Stimulated activated CD4-positive, alpha-beta T cell treated with anti-CD3 and anti-CD28 coated beads, Interleukin-2, amount 100 ng/mL, for 48 hours (primary cell): Measurements from ENCODE around the gene ZFHX3.

Source experiments
- DNase-seq, 2 donors: peaks; one replicate each; pipeline ENCODE4 v3.0.0-alpha.2; 2020

The ZFHX3 gene

GRCh38 chr16:73054813-73055482 is 7.0 kb upstream of the ZFHX3 start:
- DNase-seq, result no peak

- no peak for DNase-seq
These were observed 6.5 kb upstream of the ZFHX3 start for GRCh38 chr16:73054498-73054812.

- DNase-seq, result no peak
These were observed 6.2 kb upstream of the ZFHX3 start for GRCh38 chr16:73054125-73054484.

- DNase-seq, result no peak
These were observed 5.6 kb upstream of the ZFHX3 start for GRCh38 chr16:73053364-73054124.

- DNase-seq, result no peak
These were observed 5.1 kb upstream of the ZFHX3 start for GRCh38 chr16:73053038-73053363.

GRCh38 chr16:73052576-73052975 is 4.6 kb upstream of the ZFHX3 start:
- DNase-seq, result no peak

GRCh38 chr16:73051961-73052360 is 4.0 kb upstream of the ZFHX3 start:
- DNase-seq, result no peak

GRCh38 chr16:73051226-73051625 is 3.3 kb upstream of the ZFHX3 start:
- no peak for DNase-seq

- DNase-seq, result no peak
These were observed 2.5 kb upstream of the ZFHX3 start for GRCh38 chr16:73050201-73051099.

GRCh38 chr16:73049511-73049910 is 1.6 kb upstream of the ZFHX3 start:
- no peak for DNase-seq

- DNase-seq, result no peak
These were observed 1.2 kb upstream of the ZFHX3 start for GRCh38 chr16:73049091-73049490.

GRCh38 chr16:73048292-73049080 is 558 bp upstream of the ZFHX3 start:
- DNase-seq, result no peak

- no peak for DNase-seq
These were observed 750 bp downstream of the ZFHX3 start for GRCh38 chr16:73047221-73047535.

GRCh38 chr16:73046849-73047214 is 1.1 kb downstream of the ZFHX3 start:
- no peak for DNase-seq

GRCh38 chr16:73046202-73046848 is 1.6 kb downstream of the ZFHX3 start:
- DNase-seq, result no peak

GRCh38 chr16:73043828-73044467 is 4.0 kb downstream of the ZFHX3 start:
- no peak for DNase-seq

- DNase-seq, result no peak
These were observed 5.1 kb downstream of the ZFHX3 start for GRCh38 chr16:73042807-73043206.

- DNase-seq, result no peak
These were observed 6.3 kb downstream of the ZFHX3 start for GRCh38 chr16:73041676-73042075.

- no peak for DNase-seq
These were observed 7.1 kb downstream of the ZFHX3 start for GRCh38 chr16:73040735-73041402.

- no peak for DNase-seq
These were observed 7.8 kb downstream of the ZFHX3 start for GRCh38 chr16:73040136-73040535.

GRCh38 chr16:73037845-73038570 is 9.9 kb downstream of the ZFHX3 start:
- DNase-seq, result no peak
